Activated CD8-positive, alpha-beta memory T cell treated with anti-CD3 and anti-CD28 coated beads for 24 hours (primary cell): ENCODE results near the gene RYR1.
"Not testable (repeated sequence)": the region's sequence is repeated elsewhere in the genome, so short reads cannot be mapped to it uniquely, and the experiment has no call there.

ENCODE experiments used
- DNase-seq: peaks from one replicate; pipeline ENCODE4 v3.0.0-alpha.2; 2020

Gene RYR1

GRCh38 chr19:38496116-38496515 lies 62.6 kb downstream of the RYR1 start:
- no peak for DNase-seq

GRCh38 chr19:38496603-38497487 lies 63.4 kb downstream of the RYR1 start:
- no peak for DNase-seq

GRCh38 chr19:38497907-38498306 lies 64.4 kb downstream of the RYR1 start:
- no peak for DNase-seq

DNA sequence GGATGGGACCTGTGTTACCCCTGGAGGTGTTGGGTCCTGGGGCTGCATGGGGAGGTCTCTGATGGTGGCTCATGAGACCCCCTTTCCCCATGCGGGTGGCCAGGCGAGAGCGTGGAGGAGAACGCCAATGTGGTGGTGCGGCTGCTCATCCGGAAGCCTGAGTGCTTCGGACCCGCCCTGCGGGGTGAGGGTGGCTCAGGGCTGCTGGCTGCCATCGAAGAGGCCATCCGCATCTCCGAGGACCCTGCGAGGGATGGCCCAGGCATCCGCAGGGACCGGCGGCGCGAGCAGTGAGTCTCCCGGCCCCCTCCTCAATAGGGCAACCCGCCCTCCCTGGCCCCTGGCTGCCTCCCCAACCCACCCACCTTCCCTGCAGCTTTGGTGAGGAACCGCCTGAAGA lies 66.0 kb downstream of the RYR1 start:
- DNase-seq = no peak

DNA sequence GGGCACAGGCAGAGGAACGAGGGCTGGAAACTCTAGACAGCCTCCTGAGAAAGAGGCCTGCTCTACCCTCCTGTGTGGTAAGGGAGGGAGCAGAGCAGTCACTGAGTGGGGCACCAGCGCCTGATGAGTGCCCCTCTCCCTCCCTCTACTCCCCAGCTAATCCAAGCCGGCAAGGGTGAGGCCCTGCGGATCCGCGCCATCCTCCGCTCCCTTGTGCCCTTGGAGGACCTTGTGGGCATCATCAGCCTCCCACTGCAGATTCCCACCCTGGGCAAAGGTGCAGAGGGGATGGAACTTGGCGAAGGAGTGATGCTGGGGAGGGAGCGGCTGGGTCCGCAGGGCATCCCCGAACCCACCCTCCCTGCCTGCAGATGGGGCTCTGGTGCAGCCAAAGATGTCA lies 67.0 kb downstream of the RYR1 start:
- DNase-seq = no peak

GRCh38 chr19:38502410-38503076 lies 69.1 kb downstream of the RYR1 start:
- DNase-seq = no peak

GRCh38 chr19:38503077-38503410 lies 69.6 kb downstream of the RYR1 start:
- no peak for DNase-seq

DNA sequence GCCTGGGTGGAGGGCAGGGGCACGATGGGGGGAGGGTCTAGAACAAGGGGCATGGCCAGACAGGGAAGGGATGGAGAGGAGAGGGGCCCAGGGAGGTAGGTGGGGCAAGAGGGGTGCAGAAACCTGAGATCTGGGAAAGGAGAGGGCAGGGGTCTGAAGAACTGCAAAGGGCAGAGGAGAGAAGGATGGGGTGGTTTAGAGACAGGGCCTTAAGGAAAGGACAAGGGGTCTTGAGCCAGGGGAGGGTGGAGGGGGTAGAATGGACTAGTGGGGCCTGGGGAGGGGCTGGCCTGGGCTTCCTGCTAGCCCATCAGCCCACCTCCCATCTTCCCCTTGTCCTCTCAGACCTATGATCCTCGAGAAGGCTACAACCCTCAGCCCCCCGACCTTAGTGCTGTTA lies 72.5 kb downstream of the RYR1 start:
- no peak for DNase-seq

GRCh38 chr19:38506375-38506722 lies 72.9 kb downstream of the RYR1 start:
- DNase-seq = no peak

DNA sequence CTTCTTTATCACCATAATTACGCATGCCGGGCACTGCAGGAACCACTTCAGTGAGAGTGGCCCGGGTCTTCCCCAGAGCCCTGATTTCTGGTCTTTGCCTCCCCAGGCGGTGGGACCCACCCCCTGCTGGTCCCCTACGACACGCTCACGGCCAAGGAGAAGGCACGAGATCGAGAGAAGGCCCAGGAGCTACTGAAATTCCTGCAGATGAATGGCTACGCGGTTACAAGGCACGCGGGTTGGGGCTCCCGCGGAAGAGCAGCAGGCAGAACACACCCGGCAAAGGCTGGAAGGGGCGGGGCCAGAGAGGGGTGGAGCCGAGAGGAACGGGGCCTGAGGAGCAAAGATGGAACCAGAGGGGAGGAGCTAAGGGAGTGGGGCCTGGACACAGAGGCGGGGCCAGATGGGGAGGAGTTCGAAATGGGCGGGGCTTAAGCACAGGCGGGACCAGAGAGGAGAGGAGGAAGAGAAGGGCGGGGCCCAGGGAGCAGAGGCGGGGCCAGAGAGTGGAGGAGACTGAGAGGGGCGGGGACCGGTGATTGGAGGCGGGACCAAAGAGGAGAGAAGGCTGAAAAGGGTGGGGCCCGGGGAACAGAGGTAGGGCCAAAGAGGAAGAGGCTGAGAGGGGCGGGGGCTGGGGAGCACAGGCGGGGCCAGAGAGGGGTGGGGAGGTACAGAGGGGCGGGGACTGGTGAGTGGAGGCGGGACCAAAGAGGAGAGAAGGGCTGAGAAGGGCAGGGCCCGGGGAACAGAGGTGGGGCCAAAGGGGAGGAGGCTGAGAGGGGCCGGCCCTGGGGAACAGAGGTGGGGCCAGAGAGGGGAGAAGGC lies 73.4 kb downstream of the RYR1 start:
- no peak for DNase-seq

- no peak for DNase-seq
Observed at GRCh38 chr19:38507551-38508127, 74.1 kb downstream of the RYR1 start.

- no peak for DNase-seq
Observed at GRCh38 chr19:38508507-38508906, 75.0 kb downstream of the RYR1 start.

DNA sequence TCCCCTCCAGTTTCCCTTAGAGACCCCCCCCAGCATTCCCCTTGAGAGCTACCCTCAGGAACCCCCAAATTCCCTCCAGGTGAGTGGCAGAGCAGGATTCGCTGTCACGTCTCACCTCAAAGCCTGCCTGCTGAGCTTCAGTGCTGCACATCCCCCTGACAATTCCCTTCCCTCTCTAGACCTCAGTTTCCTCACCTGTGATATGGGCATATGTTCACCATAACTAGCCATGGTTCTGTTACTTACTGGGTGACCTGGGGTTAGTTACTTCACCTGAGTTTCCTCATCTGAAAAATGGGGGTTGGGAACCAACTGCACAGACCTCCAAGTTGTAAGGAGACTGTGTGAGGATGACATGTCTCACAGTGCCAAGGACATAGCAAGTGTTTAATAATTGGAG lies 75.5 kb downstream of the RYR1 start:
- no peak for DNase-seq

DNA sequence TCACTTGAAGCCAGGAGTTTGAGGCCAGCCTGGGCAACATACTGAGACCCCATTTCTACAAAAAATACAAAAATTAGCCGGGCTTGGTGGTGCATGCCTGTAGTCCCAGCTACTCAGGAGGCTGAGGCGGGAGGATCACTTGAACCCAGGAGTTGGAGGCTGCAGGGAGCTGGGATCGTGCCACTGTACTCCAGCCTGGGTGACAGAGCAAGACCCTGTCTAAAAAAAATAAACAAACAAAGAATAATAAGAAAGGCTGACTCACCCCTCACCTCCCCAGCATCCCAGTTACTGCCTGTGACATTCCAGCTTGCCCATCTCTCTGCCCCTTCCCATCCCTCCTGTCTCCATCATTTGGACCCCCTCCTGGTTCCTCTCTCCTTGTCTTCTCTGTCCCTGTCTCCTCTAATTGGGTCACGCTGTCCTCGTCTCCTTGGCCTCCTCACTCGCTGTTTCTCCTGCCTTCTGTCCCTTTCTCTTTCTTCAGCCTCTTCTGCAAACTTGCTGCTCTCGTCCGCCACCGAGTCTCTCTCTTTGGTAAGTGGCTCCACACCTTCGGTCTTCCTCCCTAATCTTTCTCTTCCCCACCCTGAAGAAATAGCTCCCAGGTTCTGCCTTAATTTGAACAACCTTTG lies 77.7 kb downstream of the RYR1 start:
- no peak for DNase-seq

DNA sequence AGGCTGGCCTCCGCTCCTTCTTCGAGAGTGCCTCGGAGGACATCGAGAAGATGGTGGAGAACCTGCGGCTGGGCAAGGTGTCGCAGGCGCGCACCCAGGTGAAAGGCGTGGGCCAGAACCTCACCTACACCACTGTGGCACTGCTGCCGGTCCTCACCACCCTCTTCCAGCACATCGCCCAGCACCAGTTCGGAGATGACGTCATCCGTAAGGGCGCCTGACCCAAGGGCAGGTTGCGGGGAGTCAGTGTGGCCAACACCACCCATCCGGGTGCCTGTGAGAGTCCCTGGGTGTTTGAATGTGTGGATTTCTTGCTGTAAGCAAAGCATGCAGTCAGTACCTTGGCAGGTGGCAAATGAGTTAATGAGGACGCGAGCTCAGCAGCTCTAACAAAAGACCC lies 78.8 kb downstream of the RYR1 start:
- DNase-seq = no peak

- not testable (repeated sequence) for DNase-seq
Observed at GRCh38 chr19:38513156-38513555, 79.7 kb downstream of the RYR1 start.

- no peak for DNase-seq
Observed at GRCh38 chr19:38513762-38514167, 80.3 kb downstream of the RYR1 start.

DNA sequence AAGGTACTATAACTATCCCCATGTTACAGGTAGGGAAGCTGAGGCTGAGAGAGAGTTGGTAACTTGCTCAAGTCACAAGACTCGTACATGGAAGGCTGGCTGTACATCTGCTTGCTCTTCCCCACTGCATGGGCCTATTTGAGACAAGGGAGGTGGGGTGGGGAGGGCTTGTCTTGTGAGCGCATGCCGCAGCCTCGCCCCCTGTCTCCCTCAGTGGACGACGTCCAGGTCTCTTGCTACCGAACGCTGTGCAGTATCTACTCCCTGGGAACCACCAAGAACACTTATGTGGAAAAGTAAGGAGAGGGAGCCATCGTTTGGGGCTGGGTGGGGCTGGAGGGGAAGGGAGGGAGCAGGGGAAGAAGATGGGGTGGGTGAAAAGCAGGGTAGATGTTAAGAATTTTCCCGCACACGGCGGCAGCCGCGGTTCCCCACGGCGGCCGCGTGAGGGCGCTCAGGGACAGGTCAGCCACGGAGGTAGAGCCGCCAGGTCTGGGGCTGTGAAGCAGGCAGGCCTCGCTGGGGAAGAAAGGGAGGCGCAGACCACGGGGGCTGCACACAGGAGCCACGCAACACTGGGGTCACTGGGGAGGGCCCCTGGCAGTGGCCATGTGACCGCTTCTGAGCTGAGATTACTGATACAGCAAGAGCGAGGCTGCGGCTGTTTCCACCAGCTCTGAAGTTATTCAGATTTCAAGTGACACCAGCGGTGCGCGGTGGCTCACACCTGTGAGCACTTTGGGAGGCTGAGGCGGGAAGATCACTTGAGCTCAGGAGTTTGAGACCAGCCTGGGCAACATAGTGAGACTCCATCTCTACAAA lies 81.5 kb downstream of the RYR1 start:
- peak; percentile 92 for DNase-seq

- no peak for DNase-seq
Observed at GRCh38 chr19:38515896-38516295, 82.4 kb downstream of the RYR1 start.

DNA sequence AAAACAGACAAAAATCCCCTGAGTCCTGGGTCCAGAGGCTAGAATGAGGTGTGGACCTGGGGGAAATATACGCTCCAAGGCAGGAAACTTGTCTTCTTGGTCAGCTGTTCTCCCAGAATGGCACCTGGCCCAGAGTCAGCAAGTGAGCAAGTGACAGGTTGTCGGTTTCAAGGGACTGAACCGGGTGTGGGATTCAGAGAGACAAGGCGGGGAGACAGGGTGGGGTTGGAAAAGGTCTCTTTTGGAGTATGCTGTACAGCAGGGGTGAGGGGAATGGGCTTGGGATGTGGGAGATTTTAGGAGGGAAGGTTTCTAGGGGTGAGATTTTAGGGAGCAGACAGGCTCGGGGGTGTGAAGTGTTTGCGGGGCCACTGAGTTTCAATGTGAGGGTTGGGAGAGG lies 83.3 kb downstream of the RYR1 start:
- DNase-seq = no peak

DNA sequence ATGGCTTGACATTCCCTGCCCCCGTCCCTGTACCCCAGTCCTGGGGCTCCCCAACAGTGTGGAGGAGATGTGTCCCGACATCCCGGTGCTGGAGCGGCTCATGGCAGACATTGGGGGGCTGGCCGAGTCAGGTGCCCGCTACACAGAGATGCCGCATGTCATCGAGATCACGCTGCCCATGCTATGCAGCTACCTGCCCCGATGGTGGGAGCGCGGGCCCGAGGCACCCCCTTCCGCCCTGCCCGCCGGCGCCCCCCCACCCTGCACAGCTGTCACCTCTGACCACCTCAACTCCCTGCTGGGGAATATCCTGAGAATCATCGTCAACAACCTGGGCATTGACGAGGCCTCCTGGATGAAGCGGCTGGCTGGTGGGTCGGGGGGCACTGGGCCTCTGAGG lies 83.8 kb downstream of the RYR1 start:
- DNase-seq = no peak

GRCh38 chr19:38517980-38518379 lies 84.5 kb downstream of the RYR1 start:
- DNase-seq = not testable (repeated sequence)
